Ramos (cell line): ENCODE measurements around the gene ZACN.
"Not testable (repeated sequence)": the region's sequence is repeated elsewhere in the genome, so short reads cannot be mapped to it uniquely, and the experiment has no call there.

ENCODE experiments used
- in situ Hi-C: fragments of 300-500 bp; cut with MboI; formaldehyde crosslinking; loops from one replicate; pipeline ENCODE4 v1.14.3; 2022; ENCODE audit warnings: low sequenced_read_pairs; ENCODE audit not compliant: unreplicated experiment

ZACN gene

GRCh38 chr17:76078860-76079534 is at the start of gene ZACN:
ZACN (plus strand) TSS chr17:76079182; CDS start chr17:76079265, 83 bp downstream.
- in situ Hi-C loops = no loop called here

DNA sequence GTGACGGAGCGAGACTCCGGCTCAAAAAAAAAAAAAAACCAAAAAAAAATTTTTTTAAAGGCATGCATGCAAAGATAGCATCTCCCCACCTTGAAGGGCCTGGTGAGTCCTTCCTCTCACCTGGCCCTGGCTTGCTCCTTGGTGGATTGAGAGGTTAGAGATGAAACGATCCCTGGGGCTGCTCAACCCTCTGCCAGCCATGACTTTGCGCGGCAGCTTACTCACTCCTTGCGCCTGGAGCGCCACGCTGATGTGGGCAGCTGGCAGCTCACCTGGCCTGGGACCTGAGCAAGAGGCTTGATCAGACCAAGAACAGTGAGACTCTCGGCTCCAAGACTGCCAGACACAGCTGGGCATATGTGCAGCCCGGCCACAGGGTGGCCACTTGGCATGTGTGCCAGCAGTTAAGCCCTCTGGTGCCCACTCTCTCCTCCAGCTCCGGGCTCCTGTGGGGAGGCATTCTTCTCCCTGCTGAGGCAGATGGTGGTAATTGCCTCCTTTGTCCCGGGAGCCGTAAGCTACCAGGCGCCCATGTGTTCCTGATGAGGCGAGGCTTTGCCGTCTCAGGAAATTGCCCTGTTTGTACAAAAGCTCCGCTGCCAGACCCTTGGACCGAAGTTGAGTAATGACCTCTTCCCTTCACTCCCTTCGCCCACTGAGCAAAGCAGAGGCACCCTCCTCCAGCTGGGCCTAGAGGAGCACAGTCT is 46.8 kb upstream of the ZACN start:
- in situ Hi-C loops = no loop called here

DNA sequence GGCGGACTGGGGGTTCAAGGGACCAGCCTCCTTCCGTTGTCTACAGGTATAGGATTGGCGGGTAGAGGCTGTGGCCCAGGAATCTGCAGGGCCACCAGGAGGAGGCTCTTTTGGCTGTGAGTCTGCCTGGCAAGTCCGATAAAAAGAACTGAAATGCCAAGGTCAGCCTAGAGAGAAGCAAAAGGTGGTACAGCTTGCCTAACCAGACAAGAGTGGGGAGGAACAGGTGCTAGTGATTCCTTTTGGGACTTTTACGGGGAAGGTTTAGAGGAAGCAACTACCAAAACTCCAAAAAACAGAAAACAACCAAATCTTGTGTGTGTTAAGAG is 46.2 kb upstream of the ZACN start:
- in situ Hi-C loops = no loop called here

DNA sequence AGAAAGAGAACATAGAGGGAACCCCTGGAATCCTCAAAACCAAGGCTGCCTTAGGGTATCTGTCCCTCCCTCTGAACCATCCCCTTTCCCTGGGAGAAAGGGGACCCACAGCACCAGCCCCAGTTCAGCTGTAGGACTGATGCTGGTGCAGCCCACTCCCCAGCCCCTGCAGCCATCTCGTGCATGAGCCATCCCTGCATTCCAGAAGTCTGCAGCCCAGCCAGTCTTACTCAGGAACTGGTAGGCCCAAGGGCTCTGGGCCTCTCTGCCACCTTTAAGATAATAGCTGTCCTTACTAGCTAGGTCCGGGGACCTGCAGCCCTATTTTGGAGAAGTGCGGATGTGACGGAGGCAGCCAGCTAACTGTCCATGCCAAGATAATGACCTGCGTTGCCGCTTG is 45.8 kb upstream of the ZACN start:
- in situ Hi-C loops = no loop called here

DNA sequence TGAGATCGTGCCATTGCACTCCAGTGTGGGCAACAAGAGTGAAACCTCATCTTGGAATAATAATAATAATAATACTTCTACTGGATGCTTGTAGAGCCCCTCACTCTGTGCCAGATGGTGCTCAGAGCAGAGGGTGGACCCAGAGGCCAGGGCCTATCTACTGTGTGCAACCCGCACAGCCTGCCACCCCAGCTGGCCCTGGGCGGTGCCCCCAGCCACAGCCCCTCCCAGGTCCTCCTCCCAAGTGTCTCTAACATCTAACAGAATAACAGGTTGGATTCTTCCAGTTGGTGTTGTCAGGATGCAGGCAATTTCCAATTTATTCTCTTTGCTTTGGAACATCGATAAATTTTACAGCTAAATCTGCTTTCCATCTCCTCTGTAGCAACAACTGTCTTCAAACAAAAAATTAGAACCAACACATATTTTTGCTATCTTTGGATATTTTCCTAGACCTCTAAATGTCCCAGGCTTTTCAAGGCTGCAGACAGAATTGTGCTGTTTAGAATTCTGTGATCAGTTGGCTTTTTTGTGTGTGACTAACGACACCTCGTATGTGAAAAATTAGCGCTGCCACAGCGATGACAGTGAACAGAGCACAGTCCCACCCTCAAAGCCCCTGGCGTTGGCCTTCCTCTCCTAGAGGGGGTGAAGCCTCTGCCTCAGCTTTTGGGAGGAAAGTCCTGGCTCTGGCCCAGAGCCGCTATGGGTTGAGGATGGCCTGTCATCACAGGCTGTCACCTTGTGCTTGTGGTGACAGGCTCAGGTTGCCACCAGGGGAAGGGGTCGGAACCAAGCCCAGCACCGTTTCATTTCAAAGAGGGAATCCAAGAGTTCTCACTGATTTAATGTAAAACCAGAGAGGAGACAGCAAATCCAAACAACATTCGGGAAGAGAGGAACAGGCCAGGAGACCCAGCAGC is 44.3 kb upstream of the ZACN start:
- in situ Hi-C loops = no loop called here

DNA sequence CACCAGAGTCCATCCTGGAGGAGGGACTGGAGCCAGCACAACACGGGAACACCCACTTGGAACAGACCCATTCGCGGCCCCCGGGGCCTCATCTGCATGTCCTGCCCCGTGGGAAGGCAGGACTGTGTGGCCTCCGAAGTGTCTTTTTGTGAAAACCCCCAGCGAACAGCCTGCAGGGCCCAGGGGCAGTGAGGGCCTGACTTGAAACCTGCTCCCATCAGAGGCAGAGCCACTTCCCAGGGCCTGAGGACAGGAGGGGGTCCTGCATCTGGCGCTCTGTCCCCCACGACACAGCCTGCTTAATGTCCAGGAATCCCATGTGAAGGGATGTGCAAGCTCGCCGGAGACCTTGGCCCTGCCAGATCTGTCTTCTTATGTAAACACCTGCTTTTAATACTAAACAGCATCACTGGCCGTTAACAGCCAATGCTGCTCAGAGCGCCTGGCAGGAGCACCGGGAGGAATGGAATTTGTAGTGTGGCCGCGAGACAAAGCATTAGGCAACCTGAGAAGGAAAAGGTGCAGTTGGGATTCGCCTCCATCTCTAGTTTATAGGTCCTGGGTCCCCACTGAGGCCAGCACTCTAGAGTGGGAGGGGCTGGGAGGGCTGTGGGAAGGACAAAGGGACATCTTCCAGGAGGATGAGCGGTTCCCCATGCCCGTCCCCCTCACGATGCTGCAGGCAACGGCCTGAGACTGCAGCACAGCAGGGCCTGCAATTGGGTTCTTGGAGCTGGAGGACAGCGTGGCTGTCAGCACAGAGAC is 42.3 kb upstream of the ZACN start:
- in situ Hi-C loops = no loop called here

DNA sequence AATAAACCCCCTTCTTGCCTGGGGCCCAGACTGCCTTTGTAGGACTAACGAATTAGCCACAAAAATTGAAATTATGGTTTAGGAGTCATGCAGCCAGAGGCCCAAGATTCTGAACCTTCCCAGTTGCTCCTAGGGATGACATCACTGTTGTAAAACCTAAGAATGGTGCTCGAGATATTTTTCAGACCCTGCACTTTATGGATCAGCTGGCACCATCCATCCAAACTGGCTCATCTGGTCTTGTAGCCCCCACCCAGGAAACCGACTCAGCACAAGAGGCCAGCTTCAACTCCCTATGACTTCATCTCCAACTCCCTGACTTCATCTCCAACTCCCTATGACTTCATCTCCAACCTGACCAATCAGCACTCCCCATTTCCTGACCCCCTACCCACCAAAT is 40.9 kb upstream of the ZACN start:
- in situ Hi-C loops = no loop called here

- in situ Hi-C loops = no loop called here
Measured at GRCh38 chr17:76039121-76039520, 39.9 kb upstream of the ZACN start.

DNA sequence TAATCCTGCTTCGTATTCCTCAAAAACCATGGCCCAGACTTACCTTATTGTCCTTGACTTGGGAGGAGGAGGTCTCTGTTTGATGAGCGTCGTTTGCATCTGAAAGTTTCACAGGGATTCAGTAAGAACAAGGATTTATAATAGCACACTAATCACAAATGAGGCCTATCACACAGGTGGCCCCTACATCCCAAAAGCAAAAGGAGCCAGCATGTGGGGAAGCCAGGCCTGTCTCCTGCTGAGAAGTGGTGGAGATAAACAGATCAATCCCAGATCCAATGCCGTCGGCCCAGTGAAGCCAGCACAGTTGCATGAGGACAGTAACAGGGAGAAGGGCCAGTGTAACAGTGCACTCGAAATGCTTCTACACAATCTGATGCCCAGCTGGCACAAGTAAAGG is 38.6 kb upstream of the ZACN start:
- in situ Hi-C loops = no loop called here

GRCh38 chr17:76042868-76043267 is 36.1 kb upstream of the ZACN start:
- in situ Hi-C loops = not testable (repeated sequence)

DNA sequence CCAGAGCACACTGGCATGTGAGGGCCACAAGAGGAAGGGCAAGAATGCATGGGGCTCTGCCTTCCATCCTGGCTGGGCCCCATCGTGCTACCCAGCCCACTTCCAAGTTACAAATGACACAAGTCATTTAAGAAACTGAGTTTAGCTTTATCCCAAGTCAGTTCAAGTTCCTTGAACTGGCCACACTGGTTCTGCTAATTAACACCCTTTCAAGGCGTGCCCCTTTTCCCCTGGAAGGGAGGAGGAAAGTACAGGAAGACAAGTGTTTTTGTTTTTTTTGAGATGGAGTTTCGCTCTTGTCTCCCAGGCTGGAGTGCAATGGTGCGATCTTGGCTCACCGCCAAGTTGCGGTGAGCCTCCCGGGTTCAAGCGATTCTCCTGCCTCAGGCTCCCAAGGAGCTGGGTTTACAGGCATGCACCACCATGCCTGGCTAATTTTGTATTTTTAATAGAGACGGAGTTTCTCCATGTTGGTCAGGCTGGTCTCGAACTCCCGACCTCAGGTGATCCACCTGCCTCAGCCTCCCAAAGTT is 34.4 kb upstream of the ZACN start:
- in situ Hi-C loops = not testable (repeated sequence)

DNA sequence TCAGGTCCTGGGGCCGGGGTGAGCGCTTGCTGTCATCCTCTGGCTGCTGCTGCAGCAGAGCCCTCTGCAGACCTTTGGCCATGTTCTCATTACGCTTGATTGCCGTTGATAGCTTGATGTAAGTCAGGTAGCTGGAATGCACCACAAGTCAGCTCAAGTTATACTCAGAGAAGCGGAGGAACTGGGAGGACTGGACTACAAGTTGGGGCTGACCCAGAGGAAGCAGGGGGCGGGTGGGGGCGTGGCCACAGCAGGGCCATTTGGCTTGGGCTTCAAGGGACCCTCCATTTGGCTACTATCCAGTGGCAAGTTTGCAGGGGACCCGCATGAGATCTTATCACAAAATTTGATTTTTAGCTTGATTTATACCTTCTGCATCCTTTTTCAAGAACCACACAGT is 32.9 kb upstream of the ZACN start:
- in situ Hi-C loops = no loop called here

DNA sequence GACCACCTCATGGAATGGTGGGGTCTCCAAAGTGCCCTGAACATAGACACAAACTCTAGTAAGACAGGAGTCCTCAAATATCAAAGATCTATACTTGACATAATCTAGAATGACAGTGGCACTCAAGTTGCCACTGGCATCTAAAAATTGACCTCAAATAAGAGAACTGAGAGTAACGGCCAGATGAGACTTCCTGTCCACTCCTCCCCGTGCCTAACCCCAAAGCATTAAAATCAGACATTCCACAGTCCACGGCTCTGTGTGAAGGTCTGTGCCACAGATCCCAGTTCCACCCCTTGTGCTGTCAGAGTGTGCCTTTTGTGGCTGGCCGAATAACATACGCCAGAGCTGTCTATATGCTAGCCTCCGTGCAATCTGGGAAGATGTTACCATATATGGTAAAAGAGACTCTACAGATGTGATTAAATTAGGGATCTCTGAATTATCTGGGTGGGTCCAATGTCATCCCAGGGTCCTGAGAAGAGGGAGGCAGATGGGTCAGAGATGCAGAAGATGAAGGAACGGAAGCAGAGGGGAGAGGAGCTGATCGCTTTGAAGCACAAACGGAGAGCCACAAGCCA is 30.9 kb upstream of the ZACN start:
- in situ Hi-C loops = no loop called here

- in situ Hi-C loops = no loop called here
Measured at GRCh38 chr17:76048711-76049110, 30.3 kb upstream of the ZACN start.

DNA sequence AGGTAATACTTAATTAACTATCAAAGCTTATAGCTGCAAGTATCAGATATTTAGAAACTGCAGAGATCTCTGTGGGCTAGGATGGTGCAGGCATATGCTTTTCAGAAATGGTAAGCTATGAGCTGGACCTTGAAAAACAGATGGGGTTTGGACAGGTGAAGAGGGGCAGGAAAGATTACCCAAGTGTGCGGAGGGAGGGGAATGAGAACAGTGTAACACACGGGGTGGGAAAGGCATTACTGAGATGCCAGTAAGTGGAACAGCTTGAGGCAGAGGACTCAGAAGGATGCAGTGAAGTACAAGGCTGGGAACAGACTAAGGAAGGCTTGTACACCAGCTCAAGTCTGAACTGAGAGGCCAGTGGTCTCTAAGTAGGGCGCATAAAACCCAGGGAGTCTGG is 29.7 kb upstream of the ZACN start:
- in situ Hi-C loops = no loop called here

- in situ Hi-C loops = no loop called here
Measured at GRCh38 chr17:76049836-76050537, 29.0 kb upstream of the ZACN start.

GRCh38 chr17:76050538-76051467 is 28.2 kb upstream of the ZACN start:
- in situ Hi-C loops = no loop called here

GRCh38 chr17:76051561-76051960 is 27.4 kb upstream of the ZACN start:
- in situ Hi-C loops = no loop called here
